GM18858 (cell line): Measurements from ENCODE around the gene OR56B4.
"Not testable (repeated sequence)": the region's sequence is repeated elsewhere in the genome, so short reads cannot be mapped to it uniquely, and the experiment has no call there.

Experiments used
- ATAC-seq: cut with Tn5 transposase; IDR thresholded peaks from one replicate; pipeline ENCODE4 v1.9.1; 2021; ENCODE audit not compliant: unreplicated experiment

OR56B4 gene

GRCh38 chr11:6143737-6144136 lies 36.3 kb downstream of the OR56B4 start:
- not testable (repeated sequence) for ATAC-seq

GRCh38 chr11:6151117-6151516 lies 43.6 kb downstream of the OR56B4 start:
- ATAC-seq, result no peak

- no peak for ATAC-seq
Measured at GRCh38 chr11:6152126-6152525, 44.6 kb downstream of the OR56B4 start.

DNA sequence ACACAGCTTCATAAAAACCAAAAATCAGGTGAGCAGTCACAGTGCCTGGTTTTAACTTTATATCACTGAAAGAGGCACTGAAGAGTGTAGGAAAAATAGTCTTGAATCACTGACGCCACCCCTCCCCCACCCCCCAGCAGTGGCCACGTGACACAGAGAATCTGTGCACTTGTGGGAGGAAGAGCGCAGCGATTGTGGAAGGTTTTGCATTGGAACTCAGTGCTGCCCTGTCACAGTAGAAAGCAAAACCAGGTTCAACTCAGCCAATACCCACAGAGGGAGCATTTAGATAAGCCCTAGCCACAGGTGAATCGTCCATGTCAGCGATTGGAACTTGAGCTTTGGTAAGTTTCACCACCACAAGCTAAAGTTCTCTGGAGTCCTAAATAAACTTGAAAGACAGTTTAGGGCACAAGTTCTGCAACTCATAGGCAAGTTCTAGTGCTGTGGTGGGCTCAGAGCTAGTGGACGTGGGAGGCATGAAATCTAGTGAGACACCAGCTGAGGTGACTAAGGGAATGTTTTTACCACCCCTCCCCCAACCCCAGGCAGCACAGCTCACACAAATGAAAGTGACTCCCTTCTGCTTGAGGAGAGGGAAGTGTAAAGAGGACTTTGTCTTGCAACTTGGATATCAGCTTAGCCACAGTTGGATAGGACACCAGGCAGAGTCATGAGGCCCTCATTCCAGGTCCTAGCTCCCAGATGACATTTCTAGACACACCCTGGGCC lies 49.3 kb downstream of the OR56B4 start:
- ATAC-seq, result no peak
